ENCODE results near the gene PDLIM4.

PDLIM4 gene

DNA sequence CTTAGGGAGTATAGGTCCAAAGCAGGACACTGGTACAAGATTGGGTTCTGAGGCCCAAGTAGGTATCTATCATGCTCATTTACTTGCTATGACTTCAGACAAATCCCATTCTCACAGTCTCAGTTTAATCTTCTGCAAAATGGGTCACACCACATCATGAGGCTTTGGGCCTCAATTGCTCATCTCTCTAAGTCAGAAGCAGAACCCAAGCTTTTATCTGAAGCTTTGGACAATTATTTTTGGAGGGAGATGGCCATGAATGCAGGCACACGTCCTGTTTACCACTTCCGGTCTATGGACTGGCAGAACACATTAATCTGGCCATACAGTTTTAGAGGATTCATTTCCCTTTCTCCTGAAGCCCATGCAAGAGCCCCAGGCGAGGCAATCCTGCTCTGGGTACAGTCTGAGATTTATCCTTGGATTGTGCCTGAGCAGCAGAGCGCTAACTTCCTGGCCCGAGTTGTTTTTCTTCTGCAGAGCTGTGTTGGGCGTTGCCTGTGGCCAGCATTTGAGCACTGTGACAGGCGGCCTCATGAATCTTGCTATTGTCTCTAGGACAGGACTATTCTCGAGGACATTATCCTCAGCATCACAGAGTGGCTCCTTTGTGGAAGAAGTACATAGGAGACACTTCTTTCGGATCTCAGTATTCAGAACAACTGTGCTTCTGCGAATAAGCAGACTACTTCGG is 52.8 kb downstream of the PDLIM4 start:
- DNase-seq: no peak

DNA sequence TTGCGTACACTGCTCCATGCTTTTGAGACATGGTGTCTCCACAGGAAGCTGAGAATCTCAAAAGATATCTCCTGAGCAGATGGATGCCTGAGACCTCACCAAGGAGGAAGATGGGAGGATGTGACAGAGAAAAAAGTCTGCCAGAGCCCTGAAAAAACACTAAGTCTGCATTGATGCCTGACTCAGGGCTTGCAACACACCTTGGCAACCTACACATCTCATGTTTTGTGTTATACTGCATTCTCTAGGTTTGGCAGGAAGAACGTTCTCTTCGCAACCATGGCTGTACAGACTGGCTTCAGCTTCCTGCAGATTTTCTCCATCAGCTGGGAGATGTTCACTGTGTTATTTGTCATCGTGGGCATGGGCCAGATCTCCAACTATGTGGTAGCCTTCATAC is 55.9 kb downstream of the PDLIM4 start:
- no peak for DNase-seq

DNA sequence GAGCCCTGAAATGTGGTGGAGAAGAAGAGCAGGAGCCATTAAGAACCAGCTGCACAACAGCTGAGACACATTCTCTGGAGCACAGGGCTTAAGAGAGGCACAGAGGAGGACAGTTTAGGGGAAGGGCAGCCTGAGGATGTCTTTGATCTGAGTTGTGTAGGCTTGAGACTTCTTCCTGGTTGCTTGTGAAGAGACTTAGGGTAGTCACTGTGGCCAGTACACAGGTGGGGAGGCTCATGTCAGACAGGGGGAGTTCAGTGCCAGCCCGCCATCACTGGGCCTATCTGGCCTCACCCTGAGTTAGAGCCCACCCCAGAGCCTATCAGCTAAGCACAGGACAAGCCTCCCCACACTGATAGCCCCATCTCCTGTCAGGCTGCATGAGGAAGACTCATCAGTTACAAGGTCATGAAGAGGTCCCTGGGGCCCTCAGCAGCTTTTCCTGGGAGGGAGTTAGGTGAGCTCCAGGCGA is 56.5 kb downstream of the PDLIM4 start:
- no peak for DNase-seq

DNA sequence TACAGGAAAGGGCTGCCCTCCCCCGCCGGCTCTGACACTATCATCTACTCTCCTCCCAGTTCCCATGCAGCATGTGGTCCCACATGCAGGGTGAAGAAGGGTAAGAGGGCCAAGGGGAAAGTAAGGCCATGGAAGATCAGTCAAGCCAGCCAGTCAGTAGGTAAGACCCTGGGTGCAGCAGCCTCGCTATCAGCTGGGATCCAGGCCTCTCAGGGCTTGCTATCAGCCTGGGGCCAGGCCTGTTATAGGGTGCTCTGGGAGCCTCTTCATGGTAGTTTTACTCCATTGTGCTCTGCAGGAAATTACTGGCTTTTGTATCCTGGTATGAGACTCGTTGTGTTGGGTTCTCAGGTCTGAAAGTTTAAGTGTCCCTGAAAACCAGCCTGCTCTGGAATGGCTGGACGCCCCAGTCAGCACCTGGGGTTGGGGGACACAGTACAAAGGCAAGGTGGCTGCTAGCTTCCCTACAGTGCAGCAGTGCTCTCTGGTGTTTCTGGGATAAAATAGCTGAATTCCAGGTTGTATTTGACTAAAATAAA is 58.1 kb downstream of the PDLIM4 start:
- no peak for DNase-seq

DNA sequence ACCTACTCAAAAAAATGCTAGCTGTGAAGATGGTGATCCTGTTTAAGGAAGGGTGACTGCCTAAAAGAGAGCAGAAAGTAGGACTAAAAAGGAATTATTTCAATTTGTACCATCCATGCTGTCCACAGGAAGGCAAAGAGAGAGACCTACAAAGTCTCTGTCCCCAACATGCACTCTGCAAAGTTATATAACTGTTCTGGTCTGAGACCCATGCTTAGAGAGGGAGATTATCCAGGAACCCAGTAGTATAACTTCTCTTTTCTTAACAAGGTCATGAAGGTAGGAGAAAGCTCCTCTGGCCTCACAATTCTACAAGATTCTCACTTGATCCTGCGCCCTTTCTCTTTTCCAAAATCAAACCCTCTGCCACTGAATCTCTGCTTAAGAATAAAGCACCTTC is 62.5 kb downstream of the PDLIM4 start:
- DNase-seq: no peak

DNA sequence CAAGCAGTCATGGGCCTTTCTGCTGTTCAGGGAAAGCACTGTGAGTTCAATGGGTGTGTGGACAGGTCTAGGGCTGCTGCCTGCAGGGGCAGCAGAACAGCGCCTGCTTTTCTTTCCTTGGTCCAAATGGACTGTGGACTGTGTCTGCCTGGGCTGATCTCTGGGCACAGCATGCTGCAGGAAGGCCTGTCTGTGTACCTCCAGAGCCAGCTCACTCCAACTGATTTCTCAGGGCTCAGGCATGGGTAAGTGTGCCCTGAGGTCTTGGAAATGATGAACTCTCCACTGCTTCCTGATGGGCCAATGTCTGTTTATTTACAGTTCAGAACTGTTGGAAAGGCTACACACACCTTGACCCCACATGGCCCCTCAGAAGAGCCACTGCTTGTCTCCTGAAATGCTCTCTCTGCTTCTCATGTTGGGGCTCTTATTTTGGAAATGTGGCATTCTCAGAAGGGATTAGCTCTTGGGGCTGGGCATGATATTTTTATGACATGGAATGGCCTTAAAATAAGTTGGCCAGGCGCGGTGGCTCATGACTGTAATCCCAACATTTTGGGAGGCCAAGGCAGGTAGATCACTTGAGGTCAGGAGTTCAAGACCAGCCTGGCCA is 63.7 kb downstream of the PDLIM4 start:
- DNase-seq: no peak

DNA sequence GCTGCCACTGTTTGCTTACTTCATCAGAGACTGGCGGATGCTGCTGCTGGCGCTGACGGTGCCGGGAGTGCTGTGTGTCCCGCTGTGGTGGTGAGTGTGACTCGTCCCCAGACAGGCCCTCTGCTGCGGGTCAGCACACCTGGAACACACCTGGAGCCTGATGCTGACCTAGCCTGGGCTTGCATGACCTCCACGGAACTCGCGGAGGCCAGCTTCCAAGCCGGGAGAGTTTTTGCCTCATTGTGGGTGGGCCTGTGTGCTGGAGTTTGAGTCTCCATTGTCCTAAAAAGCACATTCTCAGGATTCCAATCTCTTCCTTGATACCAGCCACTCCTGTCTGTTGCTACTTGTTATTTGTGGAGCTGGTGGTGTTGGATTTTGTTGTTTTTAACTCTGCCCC is 64.8 kb downstream of the PDLIM4 start:
- no peak for DNase-seq
